GM18502 (cell line): ENCODE measurements around the gene APOA1.
"Not testable (repeated sequence)": the region's sequence is repeated elsewhere in the genome, so short reads cannot be mapped to it uniquely, and the experiment has no call there.

Experiments
- ATAC-seq: cut with Tn5 transposase; IDR thresholded peaks from one replicate; pipeline ENCODE4 v1.9.1; 2021; ENCODE audit warnings: mild to moderate bottlenecking; ENCODE audit not compliant: unreplicated experiment, poor library complexity

APOA1 gene

GRCh38 chr11:116835791-116836631 is 1.4 kb downstream of the APOA1 start:
- peak; percentile 83 for ATAC-seq

GRCh38 chr11:116835042-116835772 is 2.2 kb downstream of the APOA1 start:
- ATAC-seq: no peak

GRCh38 chr11:116834535-116835041 is 2.8 kb downstream of the APOA1 start:
- not testable (repeated sequence) for ATAC-seq

GRCh38 chr11:116833816-116834534 is 3.4 kb downstream of the APOA1 start:
- no peak for ATAC-seq

GRCh38 chr11:116833491-116833815 is 4.0 kb downstream of the APOA1 start:
- no peak for ATAC-seq

GRCh38 chr11:116832350-116833290 is 4.8 kb downstream of the APOA1 start:
- no peak for ATAC-seq

- ATAC-seq: no peak
Observed at GRCh38 chr11:116831790-116832349, 5.6 kb downstream of the APOA1 start.

- ATAC-seq: no peak
Observed at GRCh38 chr11:116830184-116830912, 7.1 kb downstream of the APOA1 start.

GRCh38 chr11:116829525-116830183 is 7.8 kb downstream of the APOA1 start, which contains the start of gene APOC3:
Gene APOC3, plus strand, starts transcription at chr11:116829907. Its CDS starts 676 bp downstream, at chr11:116830583.
- ATAC-seq: no peak

GRCh38 chr11:116828632-116829524 is 8.5 kb downstream of the APOA1 start:
- no peak for ATAC-seq

GRCh38 chr11:116827461-116827860 is 10.0 kb downstream of the APOA1 start:
- no peak for ATAC-seq

- no peak for ATAC-seq
Observed at GRCh38 chr11:116826751-116827431, 10.5 kb downstream of the APOA1 start.

- ATAC-seq: no peak
Observed at GRCh38 chr11:116825854-116826750, 11.3 kb downstream of the APOA1 start.

- no peak for ATAC-seq
Observed at GRCh38 chr11:116825434-116825833, 12.0 kb downstream of the APOA1 start.

GRCh38 chr11:116823031-116823843 is 14.2 kb downstream of the APOA1 start, which contains the start of gene APOA4:
Gene APOA4, minus strand, starts transcription at chr11:116823304. Its CDS starts 113 bp downstream, at chr11:116823191.
- no peak for ATAC-seq
